Measurements from ENCODE around the gene ZNF217.

- no peak for TF ChIP-seq POLR2AphosphoS5 (IDR thresholded peaks at IDR 0.05; ENCODE audit: insufficient read depth, low read depth, low read length)
- TF ChIP-seq, protein P1, sequence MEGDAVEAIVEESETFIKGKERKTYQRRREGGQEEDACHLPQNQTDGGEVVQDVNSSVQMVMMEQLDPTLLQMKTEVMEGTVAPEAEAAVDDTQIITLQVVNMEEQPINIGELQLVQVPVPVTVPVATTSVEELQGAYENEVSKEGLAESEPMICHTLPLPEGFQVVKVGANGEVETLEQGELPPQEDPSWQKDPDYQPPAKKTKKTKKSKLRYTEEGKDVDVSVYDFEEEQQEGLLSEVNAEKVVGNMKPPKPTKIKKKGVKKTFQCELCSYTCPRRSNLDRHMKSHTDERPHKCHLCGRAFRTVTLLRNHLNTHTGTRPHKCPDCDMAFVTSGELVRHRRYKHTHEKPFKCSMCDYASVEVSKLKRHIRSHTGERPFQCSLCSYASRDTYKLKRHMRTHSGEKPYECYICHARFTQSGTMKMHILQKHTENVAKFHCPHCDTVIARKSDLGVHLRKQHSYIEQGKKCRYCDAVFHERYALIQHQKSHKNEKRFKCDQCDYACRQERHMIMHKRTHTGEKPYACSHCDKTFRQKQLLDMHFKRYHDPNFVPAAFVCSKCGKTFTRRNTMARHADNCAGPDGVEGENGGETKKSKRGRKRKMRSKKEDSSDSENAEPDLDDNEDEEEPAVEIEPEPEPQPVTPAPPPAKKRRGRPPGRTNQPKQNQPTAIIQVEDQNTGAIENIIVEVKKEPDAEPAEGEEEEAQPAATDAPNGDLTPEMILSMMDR (IDR thresholded peaks at IDR 0.05; ENCODE audit: extremely low read depth in 1 of 2, insufficient read depth in 1 of 2, low read depth in 1 of 2, low read length in 2 of 2), result no peak
- TF ChIP-seq POLR2A (IDR thresholded peaks at IDR 0.05; ENCODE audit: low read depth, low read length), result no peak
- TF ChIP-seq JUN (IDR thresholded peaks at IDR 0.05; ENCODE audit: borderline replicate concordance, insufficient read depth, insufficient read length, low read depth), result no peak
- TF ChIP-seq, protein P2, sequence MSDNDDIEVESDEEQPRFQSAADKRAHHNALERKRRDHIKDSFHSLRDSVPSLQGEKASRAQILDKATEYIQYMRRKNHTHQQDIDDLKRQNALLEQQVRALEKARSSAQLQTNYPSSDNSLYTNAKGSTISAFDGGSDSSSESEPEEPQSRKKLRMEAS (IDR thresholded peaks at IDR 0.05; ENCODE audit: insufficient read depth, insufficient read length), result no peak
- TF ChIP-seq MYC (IDR thresholded peaks at IDR 0.05; ENCODE audit: low read depth, low read length), result no peak
- TF ChIP-seq EZH2 (IDR thresholded peaks at IDR 0.05; ENCODE audit: borderline replicate concordance, low read depth, low read length, severe bottlenecking), result no peak
- TF ChIP-seq GATA2 (IDR thresholded peaks at IDR 0.05; ENCODE audit: insufficient read depth, insufficient read length, low read depth, low read length), result no peak
- TF ChIP-seq FOS (IDR thresholded peaks at IDR 0.05; ENCODE audit: borderline replicate concordance, insufficient read depth, low read length), result no peak
Observed at GRCh38 chr20:53608071-53608455, 14.4 kb upstream of the ZNF217 start.

Data from endothelial cell of umbilical vein (primary cell).